Amniotic stem cell (primary cell): ENCODE data around the gene TOM1L2.

Experiments
- DNase-seq: peaks from one replicate; lab custom pipeline; 2025; lab: John Stamatoyannopoulos, UW

Gene TOM1L2

DNA sequence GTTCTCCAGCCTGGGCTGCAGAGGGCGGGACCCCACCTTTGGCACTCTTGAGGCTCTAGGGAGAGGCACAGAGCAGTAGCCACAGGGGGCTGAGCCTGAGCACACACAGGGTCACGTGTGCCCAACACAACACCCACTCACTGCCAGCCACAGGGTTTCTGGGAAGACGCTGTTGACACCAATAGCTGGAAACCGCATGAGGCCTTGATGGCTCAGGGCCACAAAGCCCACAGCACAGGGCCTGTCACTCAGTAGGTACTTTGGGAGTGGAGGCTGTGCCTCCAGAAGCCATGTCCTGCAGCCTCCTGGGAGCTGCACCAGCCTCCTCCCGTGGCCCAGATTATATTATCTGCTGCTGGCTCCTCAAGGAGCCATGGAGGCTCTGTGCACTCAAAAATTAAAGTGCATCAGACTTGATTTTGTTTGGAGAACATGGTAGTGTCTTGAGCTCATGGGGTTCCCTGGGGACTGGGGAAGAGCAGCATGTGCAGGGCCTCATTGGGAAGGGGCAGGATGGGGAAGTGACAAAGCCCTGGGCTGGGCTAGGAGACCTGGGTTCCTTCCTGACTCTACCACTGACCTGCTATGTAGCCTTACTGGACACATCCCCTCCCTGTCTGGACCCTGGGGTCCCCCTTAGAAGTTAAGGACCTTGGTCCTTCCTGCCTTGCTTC, 122.9 kb downstream of the TOM1L2 start:
- no peak for DNase-seq

- DNase-seq, result no peak
These were observed 123.7 kb downstream of the TOM1L2 start for GRCh38 chr17:17848311-17849082.

GRCh38 chr17:17847726-17848125, 124.5 kb downstream of the TOM1L2 start:
- no peak for DNase-seq

DNA sequence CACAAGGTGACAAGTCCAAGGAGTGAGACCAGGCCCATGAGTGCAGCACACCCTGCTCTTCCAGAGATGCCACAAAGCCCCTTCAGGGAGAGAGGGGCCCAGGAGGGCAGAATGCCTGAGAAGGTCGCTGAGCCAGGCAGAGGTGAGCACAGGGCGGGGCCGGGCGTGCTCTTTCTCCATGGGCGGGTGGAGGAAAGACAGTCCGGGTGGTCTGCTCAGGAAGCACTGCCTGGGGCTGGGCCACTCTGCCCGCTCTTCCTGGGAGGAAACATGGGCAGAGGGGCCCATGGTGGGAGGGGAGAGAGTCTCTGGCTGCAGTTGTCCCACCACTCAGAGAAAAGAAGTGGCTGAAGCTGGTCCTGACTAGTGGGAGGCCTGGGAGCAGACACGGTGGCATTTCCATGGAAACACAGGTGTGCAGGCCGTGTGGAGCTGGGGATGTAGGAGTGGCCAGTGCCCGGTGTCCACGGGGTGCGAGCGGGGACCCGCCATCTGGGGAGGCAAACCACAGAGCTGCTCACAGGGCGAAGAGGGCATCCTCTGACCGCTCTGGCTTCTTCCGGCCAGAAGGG, 125.0 kb downstream of the TOM1L2 start:
- DNase-seq, result no peak

DNA sequence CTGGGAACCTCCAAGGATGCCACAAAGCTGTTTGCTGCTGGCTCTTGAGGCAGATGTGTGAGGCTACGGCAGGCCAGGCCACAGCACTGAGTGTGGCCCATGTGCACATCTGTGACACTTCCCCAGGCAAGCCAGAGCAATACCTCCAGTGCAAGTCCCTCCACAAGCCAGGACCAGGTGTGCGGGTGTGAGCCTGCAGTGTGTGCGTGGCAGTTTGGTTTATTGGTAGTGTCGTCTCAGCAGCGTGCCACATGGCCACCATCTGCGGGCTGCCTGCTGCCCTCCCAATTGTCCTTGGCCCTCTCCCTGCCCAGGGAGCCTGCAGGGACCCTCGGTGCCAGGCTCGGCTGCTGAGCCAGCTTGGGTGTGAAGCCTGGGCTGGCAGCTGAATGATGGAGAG, 125.6 kb downstream of the TOM1L2 start:
- DNase-seq, result no peak

- no peak for DNase-seq
These were observed 126.2 kb downstream of the TOM1L2 start for GRCh38 chr17:17846003-17846402.

- no peak for DNase-seq
These were observed 127.0 kb downstream of the TOM1L2 start for GRCh38 chr17:17845046-17845775.

DNA sequence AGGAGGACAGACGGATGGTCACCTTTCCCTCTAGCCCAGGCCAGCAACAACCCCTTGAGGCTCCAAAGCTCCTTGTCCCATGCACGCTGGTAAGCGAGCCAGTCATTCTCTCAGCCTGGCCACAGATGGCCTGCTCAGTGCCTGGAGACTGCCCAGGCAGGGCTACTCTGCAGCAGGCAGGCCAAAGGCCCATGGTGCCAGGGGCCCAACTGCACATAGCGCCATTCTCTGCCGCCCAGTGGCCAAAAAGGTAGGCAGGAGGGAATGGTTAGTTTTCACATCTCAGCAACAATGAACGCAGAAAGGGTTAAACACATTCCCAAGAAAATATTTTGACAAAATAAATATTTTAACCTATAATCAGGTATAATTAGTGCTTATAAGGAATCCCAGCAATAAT, 127.7 kb downstream of the TOM1L2 start:
- DNase-seq, result no peak

- DNase-seq, result no peak
These were observed 128.1 kb downstream of the TOM1L2 start for GRCh38 chr17:17844079-17844478.

DNA sequence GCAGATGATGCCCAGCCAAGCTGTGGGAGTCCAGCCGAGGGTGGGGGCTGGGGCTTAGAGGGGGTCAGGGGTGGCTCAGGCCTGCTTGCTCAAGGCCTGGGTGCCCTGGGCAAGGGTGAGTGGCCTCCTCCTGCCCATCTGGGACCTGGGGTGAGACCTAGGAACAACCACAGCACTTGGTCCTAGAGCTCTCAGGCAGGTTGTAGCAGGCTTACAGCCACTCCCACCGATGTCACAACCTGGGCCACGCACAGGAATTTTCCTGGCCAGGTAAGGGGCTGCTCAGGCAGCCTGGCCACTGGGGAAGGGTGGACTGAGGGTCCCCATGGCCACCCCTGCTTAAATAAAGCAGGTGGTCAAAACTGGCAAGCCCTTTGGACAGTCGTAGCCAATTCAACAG, 129.1 kb downstream of the TOM1L2 start:
- no peak for DNase-seq

DNA sequence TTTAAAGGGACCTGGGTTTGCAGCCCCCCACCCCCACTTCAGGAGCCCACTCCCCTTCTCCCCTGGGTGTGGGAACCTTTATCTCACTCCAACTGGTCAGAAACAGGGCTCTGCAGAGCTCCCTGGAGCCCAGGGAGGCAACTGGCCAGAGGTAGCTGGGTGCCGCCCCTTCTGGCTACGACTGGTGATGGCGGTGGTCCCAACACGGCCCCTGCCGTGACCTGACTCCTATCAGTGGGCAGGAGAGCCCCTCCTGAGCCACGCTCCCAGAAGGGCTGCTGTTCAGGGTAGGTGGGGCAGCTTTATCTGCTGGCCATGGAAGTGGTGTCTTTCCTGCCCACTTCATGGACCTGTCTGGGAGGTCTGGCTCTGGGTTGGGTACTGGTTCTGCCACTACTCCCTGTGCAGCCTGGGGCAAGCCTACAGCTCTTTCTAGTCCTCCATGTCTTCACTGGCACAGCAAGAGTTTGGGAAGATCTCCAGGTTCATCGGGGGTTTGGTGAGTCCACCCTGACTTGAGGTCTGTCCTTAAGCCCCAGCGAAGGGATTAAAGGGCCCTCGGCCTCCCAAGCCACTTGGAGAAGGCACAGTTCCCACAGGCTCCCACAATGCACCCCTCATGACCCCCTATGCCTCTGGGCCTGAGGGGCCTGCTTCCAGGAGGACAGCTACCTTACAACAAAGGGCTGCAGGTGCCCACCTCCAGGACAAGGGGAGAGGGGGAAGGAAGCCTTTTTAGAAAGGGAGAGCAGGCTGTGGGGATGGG, 129.9 kb downstream of the TOM1L2 start:
- DNase-seq, result no peak

GRCh38 chr17:17841601-17842025, 130.6 kb downstream of the TOM1L2 start:
- DNase-seq, result no peak

- DNase-seq, result no peak
These were observed 131.2 kb downstream of the TOM1L2 start for GRCh38 chr17:17840751-17841591.

GRCh38 chr17:17839791-17840707, 132.2 kb downstream of the TOM1L2 start:
- peak; percentile 80 for DNase-seq

DNA sequence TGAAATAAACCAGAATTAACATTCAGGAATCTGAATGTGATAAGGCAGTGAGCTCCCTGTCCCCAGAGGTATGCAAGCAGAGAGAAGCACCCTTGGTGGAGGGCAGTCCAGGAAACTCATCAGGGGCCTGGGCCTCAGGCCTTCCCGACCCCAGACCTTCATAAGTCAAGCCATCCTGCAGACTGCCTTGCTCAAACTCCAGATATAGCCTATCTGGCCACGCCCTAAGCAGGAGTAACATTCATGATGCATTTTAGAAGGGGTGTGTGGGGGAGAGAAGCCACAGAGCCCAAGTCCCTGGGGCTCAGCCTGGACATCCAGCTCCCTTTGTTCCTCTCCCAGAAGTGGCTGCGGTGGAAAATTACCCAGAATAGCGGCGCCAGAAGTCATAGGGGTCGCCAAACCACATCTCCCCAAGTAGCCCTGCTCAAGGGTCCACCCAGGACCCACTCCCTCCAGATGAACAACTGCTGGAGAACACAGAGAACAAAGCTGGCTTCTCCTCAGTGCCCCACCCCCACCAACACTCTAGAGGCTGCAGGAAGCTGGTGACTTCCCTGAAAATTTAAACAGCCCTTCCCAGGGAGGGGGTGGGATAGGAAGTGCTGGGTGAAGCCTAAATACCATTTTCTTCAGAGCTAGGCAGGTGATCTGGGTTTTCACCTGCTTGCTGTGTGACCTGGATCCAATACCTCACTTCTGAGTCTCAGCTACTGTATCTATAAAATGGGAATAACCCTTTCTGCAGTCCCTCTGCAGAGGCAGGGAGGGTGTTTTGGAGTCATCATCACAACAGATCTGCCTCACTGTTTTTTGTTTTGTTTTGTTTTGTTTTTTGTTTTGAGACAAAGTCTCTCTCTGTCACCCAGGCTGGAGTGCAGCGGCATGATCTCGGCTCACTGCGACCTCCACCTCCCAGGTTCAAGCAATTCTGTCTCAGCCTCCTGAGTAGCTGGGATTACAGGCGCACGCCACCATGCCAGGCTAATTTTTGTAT, 133.9 kb downstream of the TOM1L2 start:
- DNase-seq, result no peak

DNA sequence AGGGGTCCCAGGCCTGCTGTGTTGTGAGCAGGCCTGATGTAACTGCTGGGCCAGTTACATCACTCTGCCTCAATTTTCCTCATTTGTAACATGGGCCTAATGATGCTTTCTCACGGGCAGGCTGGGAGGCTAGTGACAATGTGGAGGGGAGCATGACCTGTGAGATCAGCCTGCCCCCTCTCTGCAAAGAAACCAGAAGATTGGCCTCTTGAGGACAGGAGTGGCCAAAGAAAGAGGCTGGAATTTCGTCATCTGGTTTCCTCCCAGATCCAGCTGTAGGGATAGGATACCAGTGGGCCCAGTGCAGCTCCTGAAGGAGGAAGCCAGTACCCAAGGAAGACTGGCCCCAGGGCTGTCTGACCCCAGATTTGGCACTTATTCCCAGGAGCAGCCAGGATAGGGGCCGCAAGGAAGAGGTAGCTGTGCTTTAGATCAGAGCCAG, 134.8 kb downstream of the TOM1L2 start:
- no peak for DNase-seq

- no peak for DNase-seq
These were observed 135.3 kb downstream of the TOM1L2 start, which contains the start of gene SREBF1 for GRCh38 chr17:17836818-17837379. Gene SREBF1, minus strand, starts transcription at chr17:17836986. Its CDS starts 169 bp downstream, at chr17:17836817.

DNA sequence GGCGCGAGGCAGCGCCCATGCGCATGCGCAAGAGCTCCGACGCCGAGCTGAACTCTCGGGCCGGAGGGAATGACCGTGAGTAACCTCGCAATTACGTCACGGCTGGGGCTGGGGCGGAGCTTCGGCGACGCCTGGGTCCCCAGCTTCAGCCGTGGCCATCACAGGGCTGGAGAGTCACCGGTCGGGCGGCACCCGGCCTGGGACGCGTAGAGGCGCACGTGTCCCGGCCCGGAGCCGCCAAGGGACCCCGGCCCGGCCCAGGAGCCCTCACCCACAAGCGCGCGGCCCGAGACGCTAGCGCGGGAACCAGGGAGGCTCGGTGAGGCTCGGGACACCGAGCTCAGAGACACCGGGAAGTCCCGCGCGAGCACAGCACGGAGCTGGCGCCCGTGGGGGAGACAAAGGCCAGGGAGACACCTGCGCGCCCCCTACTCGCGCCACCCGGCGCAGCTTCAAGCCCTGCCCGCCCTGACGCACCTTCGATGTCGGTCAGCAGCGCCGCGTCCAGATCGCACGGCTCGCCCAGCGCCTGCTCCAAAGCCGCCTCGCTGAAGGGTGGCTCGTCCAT, 135.9 kb downstream of the TOM1L2 start:
- peak; percentile 77 for DNase-seq
